NCI-H1048 (cell line): ENCODE data around the gene GALNT14.
"Not testable (repeated sequence)": the region's sequence is repeated elsewhere in the genome, so short reads cannot be mapped to it uniquely, and the experiment has no call there.

Experiments
- DNase-seq: peaks from one replicate; lab custom pipeline; 2025; lab: John Stamatoyannopoulos, UW

The GALNT14 gene

GRCh38 chr2:30947686-30948085 is 190.6 kb downstream of the GALNT14 start:
- DNase-seq = no peak

- DNase-seq = no peak
Measured at GRCh38 chr2:30942419-30942818, 195.8 kb downstream of the GALNT14 start.

- DNase-seq = no peak
Measured at GRCh38 chr2:30940839-30941238, 197.4 kb downstream of the GALNT14 start.

GRCh38 chr2:30939364-30939763 is 198.9 kb downstream of the GALNT14 start:
- no peak for DNase-seq

- DNase-seq = peak; percentile 10
Measured at GRCh38 chr2:30938196-30938595, 200.0 kb downstream of the GALNT14 start.

GRCh38 chr2:30936977-30937376 is 201.3 kb downstream of the GALNT14 start:
- no peak for DNase-seq

- no peak for DNase-seq
Measured at GRCh38 chr2:30935795-30936194, 202.4 kb downstream of the GALNT14 start.

GRCh38 chr2:30934066-30934465 is 204.2 kb downstream of the GALNT14 start:
- no peak for DNase-seq

- DNase-seq = no peak
Measured at GRCh38 chr2:30933496-30933895, 204.7 kb downstream of the GALNT14 start.

GRCh38 chr2:30932870-30933269 is 205.4 kb downstream of the GALNT14 start:
- no peak for DNase-seq

GRCh38 chr2:30931841-30932407 is 206.3 kb downstream of the GALNT14 start:
- DNase-seq = no peak

GRCh38 chr2:30930716-30931115 is 207.5 kb downstream of the GALNT14 start:
- no peak for DNase-seq

- no peak for DNase-seq
Measured at GRCh38 chr2:30927465-30928075, 210.7 kb downstream of the GALNT14 start.

GRCh38 chr2:30926606-30927005 is 211.6 kb downstream of the GALNT14 start:
- DNase-seq = no peak

GRCh38 chr2:30923623-30924022 is 214.6 kb downstream of the GALNT14 start:
- no peak for DNase-seq

- no peak for DNase-seq
Measured at GRCh38 chr2:30920511-30920910, 217.7 kb downstream of the GALNT14 start.

- no peak for DNase-seq
Measured at GRCh38 chr2:30915486-30915885, 222.8 kb downstream of the GALNT14 start.

GRCh38 chr2:30914456-30914855 is 223.8 kb downstream of the GALNT14 start:
- no peak for DNase-seq

GRCh38 chr2:30912056-30912455 is 226.2 kb downstream of the GALNT14 start:
- no peak for DNase-seq

GRCh38 chr2:30911327-30911726 is 226.9 kb downstream of the GALNT14 start:
- no peak for DNase-seq

GRCh38 chr2:30910686-30911085 is 227.6 kb downstream of the GALNT14 start:
- DNase-seq = no peak

- not testable (repeated sequence) for DNase-seq
Measured at GRCh38 chr2:30904437-30904836, 233.8 kb downstream of the GALNT14 start.

- DNase-seq = no peak
Measured at GRCh38 chr2:30903326-30903725, 234.9 kb downstream of the GALNT14 start.

- no peak for DNase-seq
Measured at GRCh38 chr2:30900381-30900780, 237.9 kb downstream of the GALNT14 start.
